Kidney epithelial cell (primary cell): ENCODE data around the gene FOXF2. TPM values are rescaled to one million over a fixed set of nuclear protein-coding genes. Genes with fewer than 3 reads are reported as not detected.

Experiments used
- DNase-seq: peaks from one replicate; pipeline ENCODE4 v3.0.0-alpha.2; 2010; ENCODE audit warnings: low read depth
- H3K27me3 ChIP-seq: 2 replicates; pipeline ENCODE4 v1.6.0; 2011; ENCODE audit warnings: low read length; ENCODE audit not compliant: control insufficient read depth, insufficient read depth
- H3K36me3 ChIP-seq: 2 replicates; pipeline ENCODE4 v1.5.1; 2011; ENCODE audit warnings: low read length; ENCODE audit not compliant: control insufficient read depth, insufficient read depth
- H3K4me3 ChIP-seq: 2 replicates; pipeline ENCODE4 v1.5.1; 2011; ENCODE audit warnings: low read depth, mild to moderate bottlenecking, control low read depth, low read length
- CTCF ChIP-seq: IDR thresholded peaks from 2 replicates; pipeline ENCODE4 v1.5.1; 2011; ENCODE audit warnings: mild to moderate bottlenecking, moderate library complexity, low read length, control low read depth, inconsistent platforms; ENCODE audit not compliant: insufficient read depth, poor library complexity, severe bottlenecking
- total RNA-seq: library from RNA; depleted of rRNA; stranded (reverse); fragments of >200 nt; gene quantifications from 2 replicates; pipeline ENCODE4 v1.2.3, GENCODE V29; 2015

FOXF2 gene
- total RNA-seq, 1 donor from 2014 or later = 0.38 TPM

DNA sequence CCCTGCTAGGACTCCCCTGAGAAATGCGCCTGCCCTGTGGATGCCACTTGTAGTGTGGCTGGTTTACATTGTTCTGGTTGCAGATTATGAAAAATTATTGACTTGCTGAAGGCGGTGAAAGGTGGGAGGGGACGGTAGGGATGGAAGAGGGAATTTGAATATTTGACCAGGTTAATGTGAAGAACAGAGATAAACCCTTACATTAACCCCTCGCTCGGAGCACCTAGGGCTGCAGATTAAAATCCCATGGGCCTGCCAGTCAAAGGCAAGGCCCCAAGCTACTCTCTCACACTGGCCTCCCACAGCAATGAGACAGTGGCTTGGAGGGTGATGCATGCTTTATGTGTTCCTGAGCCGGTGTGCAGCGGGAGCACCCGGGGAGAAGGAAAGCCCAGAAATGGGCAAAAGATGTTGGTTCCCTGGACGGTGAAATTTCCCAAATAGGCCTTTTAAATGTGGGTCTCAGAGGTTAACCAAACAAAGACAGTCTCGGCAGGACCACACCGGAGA, 2.5 kb downstream of the FOXF2 start:
- DNase-seq = no peak
- TF ChIP-seq CTCF = no peak
- Histone ChIP-seq H3K27me3 (peaks cover 93% of the 10 kb centered on the region), H3K36me3 (no peaks in the 10 kb centered on the region), H3K4me3 (no peak overlapping the region)

DNA sequence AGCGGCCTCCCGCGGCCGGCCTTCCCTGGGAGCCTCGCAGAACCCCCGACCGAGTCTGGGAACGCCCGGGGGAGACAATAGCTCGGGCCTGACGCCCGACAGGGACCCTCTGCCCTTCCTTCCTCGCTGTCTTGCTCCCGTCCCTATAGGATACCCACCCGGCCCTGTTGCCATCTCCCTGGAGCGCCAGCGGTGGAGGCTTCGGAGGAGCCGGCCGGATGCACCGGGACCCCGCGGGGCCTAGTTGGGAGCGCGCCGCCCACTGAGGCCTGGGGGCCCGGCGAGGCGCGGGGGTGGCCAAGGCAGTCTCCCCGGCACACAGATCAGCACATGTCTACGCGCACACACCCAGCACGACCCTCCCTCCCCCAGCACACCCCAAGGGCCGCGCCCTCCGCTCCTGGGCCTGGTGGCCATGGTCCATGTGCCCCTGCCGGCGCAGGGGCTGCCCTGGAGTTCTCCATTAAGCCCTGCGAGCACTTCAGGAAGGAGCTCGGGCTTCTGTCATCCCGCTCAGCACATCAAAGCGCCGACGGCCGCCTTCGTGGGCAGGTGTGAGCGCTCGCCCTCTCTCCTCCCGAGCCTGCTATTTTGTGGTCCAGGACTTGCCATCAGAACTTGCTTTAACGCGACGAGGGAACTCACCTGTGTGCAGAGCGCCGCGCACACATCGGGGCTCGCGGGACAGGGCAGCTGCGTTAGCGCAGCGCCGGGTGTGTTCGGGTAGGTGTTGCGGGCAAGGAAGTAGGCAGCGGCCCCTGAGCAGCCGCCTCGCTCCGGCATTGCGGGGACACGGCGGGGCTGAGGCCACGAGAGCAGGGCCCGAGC, 3.7 kb downstream of the FOXF2 start:
- TF ChIP-seq CTCF = no peak
- Histone ChIP-seq H3K4me3 (no peak overlapping the region), H3K27me3 (peaks cover 88% of the 10 kb centered on the region)

DNA sequence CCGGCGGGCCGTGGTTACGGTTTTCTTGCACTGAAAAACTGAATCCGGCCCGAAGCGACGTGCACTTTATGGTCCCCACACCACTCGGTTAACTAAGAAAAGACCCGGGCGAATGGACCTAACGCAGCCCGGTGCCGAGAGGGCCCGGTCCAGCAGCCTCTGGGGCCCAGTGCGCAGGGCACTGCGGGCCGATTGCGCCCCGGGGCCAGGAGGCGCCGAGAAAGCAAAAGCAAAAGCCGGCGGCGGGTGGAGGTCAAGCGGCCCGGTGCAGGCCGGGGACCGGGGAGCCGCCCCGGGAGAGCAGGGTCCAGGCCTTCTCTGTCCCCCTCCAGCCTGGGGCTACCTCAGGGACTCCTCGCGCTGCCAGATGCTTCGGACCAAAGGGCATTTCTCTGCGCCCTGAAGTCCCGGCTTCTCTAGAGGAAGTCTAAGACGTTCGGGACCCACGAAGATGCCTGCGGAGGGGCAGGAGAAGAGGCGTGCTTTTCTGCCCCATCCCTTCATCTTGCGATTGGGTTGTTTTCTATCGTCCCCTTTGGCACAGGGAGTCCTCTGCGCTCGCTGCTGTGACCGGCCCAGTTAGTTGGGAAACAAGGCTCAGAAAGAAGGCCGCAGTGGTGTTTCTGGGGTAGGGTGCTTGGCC, 4.4 kb downstream of the FOXF2 start:
- no peak for DNase-seq
- peaks cover 87% of the 10 kb centered on the region for H3K27me3 ChIP-seq
- no peaks in the 10 kb centered on the region for H3K36me3 ChIP-seq
- no peak overlapping the region for H3K4me3 ChIP-seq
- TF ChIP-seq CTCF = no peak

More for the DNA sequence above, 3.7 kb downstream of the FOXF2 start:
- no peak for DNase-seq
- no peaks in the 10 kb centered on the region for H3K36me3 ChIP-seq

- H3K27me3 ChIP-seq = peaks cover 87% of the 10 kb centered on the region
- no peak overlapping the region for H3K4me3 ChIP-seq
- no peak for DNase-seq
- no peaks in the 10 kb centered on the region for H3K36me3 ChIP-seq
- TF ChIP-seq CTCF = no peak
Observed at GRCh38 chr6:1394514-1395463, 5.4 kb downstream of the FOXF2 start.

- Histone ChIP-seq H3K27me3 (peaks cover 87% of the 10 kb centered on the region), H3K4me3 (no peak overlapping the region), H3K36me3 (no peaks in the 10 kb centered on the region)
- no peak for TF ChIP-seq CTCF
- DNase-seq = no peak
Observed at GRCh38 chr6:1395506-1395905, 6.1 kb downstream of the FOXF2 start.
